IMR-90 (cell line): ENCODE results near the gene ACSS3. TPM values are rescaled to one million over a fixed set of nuclear protein-coding genes. Genes with fewer than 3 reads are reported as not detected.
A peak's percentile ranks its signal among the peaks of the same experiment; 100 is the strongest.

ENCODE experiments used
- ATAC-seq: fragments of 200-7000 bp; cut with Tn5 transposase; 2 replicates; pipeline ENCODE4 v1.9.1; 2020; ENCODE audit warnings: low read depth, mild to moderate bottlenecking, moderate library complexity
- BruUV-seq: library from RNA; stranded (reverse); fragments of 400-500 nt; replicated peaks from 2 replicates; lab custom pipeline; 2021; lab: Mats Ljungman, UMichigan
- CTCF ChIA-PET: fragments of 300-600 bp; formaldehyde crosslinking; extraction: SDS; loops from one replicate; lab custom pipeline; 2021; ENCODE audit warnings: antibody characterized with exemption; lab: Yijun Ruan, JAX
- POLR2A ChIA-PET: fragments of 300-600 bp; sonication (Branson Sonifier 250); formaldehyde crosslinking; loops from one replicate; lab custom pipeline; 2022; ENCODE audit warnings: antibody characterized with exemption; ENCODE audit not compliant: unreplicated experiment; lab: Charles Lee
- DNase-seq: peaks from one replicate; pipeline ENCODE4 v3.0.0; 2013
- H2AFZ ChIP-seq: replicated peaks from 2 replicates; pipeline ENCODE3; 2013; ENCODE audit warnings: low read length, mild to moderate bottlenecking; ENCODE audit not compliant: poor library complexity
- H2AK5ac ChIP-seq: 2 replicates; pipeline ENCODE4 v1.6.1; 2013; ENCODE audit warnings: low read depth, low read length, inconsistent platforms
- H2AK9ac ChIP-seq: replicated peaks from 2 replicates; pipeline ENCODE3; 2013; ENCODE audit warnings: mild to moderate bottlenecking, low read depth, low read length, moderate library complexity; ENCODE audit not compliant: poor library complexity
- H2BK120ac ChIP-seq: 2 replicates; pipeline ENCODE4 v1.6.1; 2013; ENCODE audit warnings: low read depth, low read length, inconsistent platforms
- H2BK15ac ChIP-seq: 3 replicates; pipeline ENCODE4 v1.6.1; 2013; ENCODE audit warnings: low read depth, low read length, inconsistent platforms
- H2BK20ac ChIP-seq: 2 replicates; pipeline ENCODE4 v1.6.1; 2013; ENCODE audit warnings: low read depth, mild to moderate bottlenecking, inconsistent platforms, low read length, moderate library complexity
- H2BK5ac ChIP-seq: 2 replicates; pipeline ENCODE4 v1.6.1; 2013; ENCODE audit warnings: mild to moderate bottlenecking, low read depth, low read length, inconsistent platforms; ENCODE audit not compliant: poor library complexity, severe bottlenecking
- H3K14ac ChIP-seq: replicated peaks from 2 replicates; pipeline ENCODE4 v1.6.1; 2013; ENCODE audit warnings: low read depth, low read length, inconsistent platforms
- H3K18ac ChIP-seq: 2 replicates; pipeline ENCODE4 v1.6.1; 2013; ENCODE audit warnings: low read depth, low read length, control low read depth
- H3K23ac ChIP-seq: 2 replicates; pipeline ENCODE4 v1.6.1; 2013; ENCODE audit warnings: low read depth, low read length, inconsistent platforms
- H3K27ac ChIP-seq: 2 replicates; pipeline ENCODE4 v1.5.1; 2013; ENCODE audit warnings: mild to moderate bottlenecking, control low read depth, low read length; ENCODE audit not compliant: insufficient read depth
- H3K27me3 ChIP-seq: 2 replicates; pipeline ENCODE4 v1.6.1; 2013; ENCODE audit warnings: low read length; ENCODE audit not compliant: control insufficient read depth, insufficient read depth
- H3K36me3 ChIP-seq: 2 replicates; pipeline ENCODE4 v1.6.1; 2013; ENCODE audit warnings: low read length, mixed read lengths; ENCODE audit not compliant: control insufficient read depth, insufficient read depth
- H3K4ac ChIP-seq: 2 replicates; pipeline ENCODE4 v1.6.1; 2013; ENCODE audit warnings: low read depth, low read length, inconsistent platforms
- H3K4me1 ChIP-seq: 2 replicates; pipeline ENCODE4 v1.6.1; 2013; ENCODE audit warnings: low read length, mixed read lengths; ENCODE audit not compliant: control insufficient read depth, insufficient read depth
- H3K4me2 ChIP-seq: 2 replicates; pipeline ENCODE4 v1.6.1; 2013; ENCODE audit warnings: low read depth, mild to moderate bottlenecking, control low read depth, low read length, moderate library complexity
- H3K4me3 ChIP-seq: 2 replicates; pipeline ENCODE4 v1.5.1; 2013; ENCODE audit warnings: low read depth, mild to moderate bottlenecking, control low read depth, low read length, moderate library complexity; ENCODE audit not compliant: insufficient read depth
- H3K56ac ChIP-seq: 2 replicates; pipeline ENCODE4 v1.6.1; 2013; ENCODE audit warnings: low read length, inconsistent platforms; ENCODE audit not compliant: insufficient read depth; ENCODE audit errors: extremely low read depth
- H3K79me1 ChIP-seq, 2 experiments: 2 replicates each; pipeline ENCODE4 v1.6.1; 2013; ENCODE audit warnings: low read length in 2 of 2, inconsistent platforms in 1 of 2, low read depth in 1 of 2
- H3K9ac ChIP-seq: 2 replicates; pipeline ENCODE4 v1.6.1; 2013; ENCODE audit warnings: low read depth, low read length, control low read depth
- H3K9me1 ChIP-seq: 2 replicates; pipeline ENCODE4 v1.6.1; 2013; ENCODE audit warnings: low read length, inconsistent platforms; ENCODE audit not compliant: insufficient read depth
- H3K9me3 ChIP-seq: 2 replicates; pipeline ENCODE4 v1.6.1; 2013; ENCODE audit warnings: low read length; ENCODE audit not compliant: control insufficient read depth, insufficient read depth
- H4K20me1 ChIP-seq: 2 replicates; pipeline ENCODE4 v1.6.1; 2013; ENCODE audit warnings: low read length, inconsistent platforms; ENCODE audit not compliant: insufficient read depth
- H4K5ac ChIP-seq: 2 replicates; pipeline ENCODE4 v1.6.1; 2013; ENCODE audit warnings: mild to moderate bottlenecking, low read depth, low read length, control low read depth
- H4K8ac ChIP-seq, 2 experiments: 2 replicates each; pipeline ENCODE4 v1.6.1; 2013; ENCODE audit warnings: low read depth in 2 of 2, low read length in 2 of 2, control low read depth in 1 of 2, inconsistent platforms in 1 of 2
- H4K91ac ChIP-seq: 2 replicates; pipeline ENCODE4 v1.6.1; 2013; ENCODE audit warnings: low read depth, low read length, inconsistent platforms; ENCODE audit not compliant: insufficient read depth
- CEBPB ChIP-seq: IDR thresholded peaks from 2 replicates; pipeline ENCODE4 v1.6.1; 2012; ENCODE audit warnings: low read depth, low read length, improper control_type of control experiment
- ELK1 ChIP-seq: fragments of 150-350 bp; IDR thresholded peaks from 2 replicates; pipeline ENCODE4 v1.6.1; 2016; ENCODE audit warnings: low read depth, mild to moderate bottlenecking, low read length, moderate library complexity, borderline replicate concordance
- WGBS, 2 experiments: methylation state at CpG; one replicate each; pipeline versions ENCODE4 v1.1.5 to v1.1.7; 2013; ENCODE audit warnings: missing lambda C conversion rate in 2 of 2; ENCODE audit not compliant: insufficient read length in 1 of 2; ENCODE audit errors: extremely low coverage in 2 of 2; 5-methylcytosine and 5-hydroxymethylcytosine counted together
- dilution Hi-C: fragments of 300-500 bp; cut with HindIII; formaldehyde crosslinking; loops from one replicate; pipeline ENCODE4 v1.14.3; 2018; ENCODE audit warnings: low sequenced_read_pairs; ENCODE audit not compliant: unreplicated experiment
- in situ Hi-C: fragments of 300-500 bp; cut with MboI; formaldehyde crosslinking; loops from 3 replicates; pipeline ENCODE4 v1.14.3; 2019; ENCODE audit warnings: low sequenced_read_pairs, inconsistent platforms, mixed read lengths
- intact Hi-C: fragments of 100-400 bp; cut with micrococcal nuclease; formaldehyde crosslinking; loops from 2 replicates; pipeline ENCODE4 v1.10.0; 2022
- polyA plus RNA-seq, 3 experiments: library from polyadenylated mRNA; depleted of rRNA; stranded (reverse); fragments of >200 nt; gene quantifications; 2 replicates each; pipeline ENCODE4 v1.2.3, GENCODE V29; 2012; ENCODE audit warnings: low replicate concordance in 1 of 3
- total RNA-seq: library from RNA; depleted of rRNA; stranded (reverse); fragments of >200 nt; gene quantifications from 2 replicates; pipeline ENCODE4 v1.2.3, GENCODE V29; 2012

ACSS3 gene
- total and polyA plus RNA-seq, 2 of the 4 experiments (the other 2 are of a cell fraction): 0.84 to 2.0 TPM

GRCh38 chr12:81125691-81126090, 47.8 kb downstream of the ACSS3 start:
- no peak for ATAC-seq
- H3K27me3 ChIP-seq: no peaks in the 10 kb centered on the region
- intact Hi-C loops: loop anchor here (5.0 kb wide), 3 partner anchors 288 to 1718 kb away; no protein-coding TSS in a partner anchor
- in situ Hi-C loops: no loop called here
- DNase-seq: no peak
- no peak overlapping the region for H3K14ac ChIP-seq
- no peaks in the 10 kb centered on the region for H4K20me1 ChIP-seq
- H3K79me1 ChIP-seq: no peaks in the 10 kb centered on the region
- no peak overlapping the region for H2AK9ac ChIP-seq
- H2BK5ac ChIP-seq: no peak overlapping the region
- no peak overlapping the region for H3K4me2 ChIP-seq
- no peak overlapping the region for H4K8ac ChIP-seq
- H3K4me3 ChIP-seq: no peak overlapping the region
- no peak overlapping the region for H3K23ac ChIP-seq
- no peak overlapping the region for H2BK15ac ChIP-seq
- H3K36me3 ChIP-seq: no peaks in the 10 kb centered on the region
- H3K27ac ChIP-seq: no peak overlapping the region
- H2AK5ac ChIP-seq: no peak overlapping the region
- H3K9ac ChIP-seq: no peak overlapping the region
- WGBS, 2 experiments: no CpG with 5 or more reads among the region's 8 CpGs
- H4K91ac ChIP-seq: no peak overlapping the region
- POLR2A ChIA-PET: no interaction called here
- H2BK120ac ChIP-seq: no peak overlapping the region
- H3K4ac ChIP-seq: no peak overlapping the region
- no peak overlapping the region for H2AFZ ChIP-seq
- H3K56ac ChIP-seq: no peak overlapping the region
- TF ChIP-seq CEBPB (peak; percentile 89), ELK1 (no peak)
- no peak overlapping the region for H3K18ac ChIP-seq
- no peaks in the 10 kb centered on the region for H3K9me3 ChIP-seq
- dilution Hi-C loops: no loop called here
- CTCF ChIA-PET: no interaction called here
- no peak overlapping the region for H4K5ac ChIP-seq
- H3K4me1 ChIP-seq: no peaks in the 10 kb centered on the region
- H3K9me1 ChIP-seq: no peaks in the 10 kb centered on the region; the same call in 1 of the 2 replicates
- BruUV-seq: no TSS peak
- H2BK20ac ChIP-seq: no peak overlapping the region
